Lower lobe of right lung (tissue), 2 donors: ENCODE data around the gene RAB31. TPM values are rescaled to one million over a fixed set of nuclear protein-coding genes. Genes with fewer than 3 reads are reported as not detected.
"Not testable (repeated sequence)": the region's sequence is repeated elsewhere in the genome, so short reads cannot be mapped to it uniquely, and the experiment has no call there.

Source experiments
- ATAC-seq, 2 donors: fragments of 200-7000 bp; cut with Tn5 transposase; one replicate each; pipeline ENCODE4 v1.9.1; 2020 to 2022; ENCODE audit warnings: mild to moderate bottlenecking in 2 of 2, moderate library complexity in 2 of 2
- DNase-seq: peaks from one replicate; pipeline ENCODE4 v3.0.0-alpha.2; 2020
- H3K27ac ChIP-seq: fragments of 200-600 bp; one replicate; pipeline ENCODE4 v1.8.0; 2022
- H3K27me3 ChIP-seq: fragments of 200-600 bp; one replicate; pipeline ENCODE4 v1.8.0; 2022; ENCODE audit warnings: low read depth
- H3K36me3 ChIP-seq: fragments of 200-600 bp; one replicate; pipeline ENCODE4 v1.8.0; 2022; ENCODE audit warnings: mild to moderate bottlenecking
- H3K4me1 ChIP-seq: fragments of 200-600 bp; one replicate; pipeline ENCODE4 v1.8.0; 2022
- H3K4me3 ChIP-seq: fragments of 200-600 bp; one replicate; pipeline ENCODE4 v1.8.0; 2022; ENCODE audit warnings: mild to moderate bottlenecking
- H3K9me3 ChIP-seq: fragments of 200-600 bp; one replicate; pipeline ENCODE4 v1.8.0; 2022
- CTCF ChIP-seq: fragments of 200-600 bp; IDR thresholded peaks from one replicate; pipeline ENCODE4 v1.8.0; 2022; ENCODE audit warnings: antibody characterized with exemption, mild to moderate bottlenecking
- intact Hi-C: fragments of 100-400 bp; cut with DNase I; formaldehyde crosslinking; loops from one replicate; pipeline ENCODE4 v1.11.0; 2022
- total RNA-seq: library from RNA; stranded (reverse); fragmentation: NEBNext Ultra II Directional; extraction: Animal tissue kit (Norgen Biotek cat#: 25700); gene quantifications from one replicate; pipeline ENCODE4 v1.2.1, GENCODE V29; 2021
- donor health status: DM: no; HTN: yes; CAD: no; lungs with severe emphysema.

Gene RAB31
- total RNA-seq, 1 donor from 2014 or later, result 110 TPM

DNA sequence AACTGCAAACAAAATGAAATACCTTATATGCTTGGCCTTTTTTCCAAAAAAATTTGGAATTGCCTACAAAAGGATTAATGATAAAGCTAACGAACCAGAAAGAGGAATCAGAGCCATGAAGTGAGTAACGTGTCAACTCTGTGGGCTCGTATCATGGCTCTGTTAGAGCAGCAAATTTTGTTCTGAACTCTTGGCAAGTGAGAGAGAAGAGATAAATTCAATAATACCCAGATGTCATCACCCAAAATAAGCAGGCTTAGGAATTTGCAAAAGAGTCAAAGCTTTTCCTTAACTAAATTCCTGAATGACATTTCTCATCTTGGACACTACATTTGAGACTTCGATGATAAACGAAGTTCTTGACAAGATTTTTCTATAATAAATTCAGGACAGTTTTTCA is 182.1 kb downstream of the RAB31 start:
- Histone ChIP-seq H3K27me3 (no peaks in the 10 kb centered on the region), H3K4me1 (no peaks in the 10 kb centered on the region), H3K36me3 (no peaks in the 10 kb centered on the region), H3K9me3 (no peaks in the 10 kb centered on the region), H3K27ac (no peak overlapping the region), H3K4me3 (no peak overlapping the region)
- intact Hi-C loops, result no loop called here
- ATAC-seq (no peak), DNase-seq (no peak)
- TF ChIP-seq CTCF, result no peak

- Histone ChIP-seq H3K4me3 (no peak overlapping the region), H3K27me3 (no peaks in the 10 kb centered on the region), H3K36me3 (no peaks in the 10 kb centered on the region), H3K27ac (no peak overlapping the region), H3K9me3 (no peaks in the 10 kb centered on the region), H3K4me1 (no peaks in the 10 kb centered on the region)
- DNase-seq (no peak), ATAC-seq (no peak)
- intact Hi-C loops, result no loop called here
- TF ChIP-seq CTCF, result no peak
Measured at GRCh38 chr18:9890957-9891356, 182.9 kb downstream of the RAB31 start.

GRCh38 chr18:9891515-9891914 is 183.4 kb downstream of the RAB31 start:
- H3K27me3 ChIP-seq, intact Hi-C loops, H3K4me1 ChIP-seq, H3K9me3 ChIP-seq, DNase-seq, H3K36me3 ChIP-seq, H3K4me3 ChIP-seq, H3K27ac ChIP-seq, ATAC-seq: not testable (repeated sequence)

DNA sequence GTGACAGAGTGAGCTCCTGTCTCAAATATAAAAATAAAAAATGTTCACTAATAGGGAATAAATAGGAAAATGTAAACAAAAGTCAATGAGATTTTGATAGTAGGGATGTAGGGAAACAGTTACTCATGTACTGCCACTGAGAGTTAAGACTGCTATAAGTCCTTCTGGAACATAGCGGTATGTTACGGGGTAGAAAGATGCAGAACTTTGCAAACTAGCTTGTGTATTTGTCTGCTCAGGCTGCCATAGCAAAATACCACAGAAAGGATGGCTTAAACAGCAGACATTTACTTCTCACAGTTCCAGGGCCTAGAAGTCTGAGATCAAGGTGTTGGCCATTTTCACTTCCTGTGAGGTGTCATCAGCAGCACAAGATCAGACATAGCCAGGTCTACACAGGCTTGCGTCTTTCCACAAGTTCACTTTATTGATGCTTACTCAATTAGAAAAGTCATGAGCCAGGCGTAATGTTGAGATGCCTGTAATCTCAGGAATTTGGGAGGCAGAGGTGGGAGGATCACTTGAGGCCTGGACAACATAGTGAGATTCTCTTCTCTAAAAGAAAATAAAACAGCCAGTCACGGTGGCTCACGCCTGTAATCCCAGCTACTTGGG is 186.5 kb downstream of the RAB31 start:
- Histone ChIP-seq H3K27ac (no peak overlapping the region), H3K4me3 (no peak overlapping the region), H3K9me3 (no peaks in the 10 kb centered on the region), H3K27me3 (no peaks in the 10 kb centered on the region), H3K4me1 (no peaks in the 10 kb centered on the region), H3K36me3 (no peaks in the 10 kb centered on the region)
- DNase-seq, result no peak
- intact Hi-C loops, result no loop called here
- no peak for TF ChIP-seq CTCF
- ATAC-seq, result no peak

DNA sequence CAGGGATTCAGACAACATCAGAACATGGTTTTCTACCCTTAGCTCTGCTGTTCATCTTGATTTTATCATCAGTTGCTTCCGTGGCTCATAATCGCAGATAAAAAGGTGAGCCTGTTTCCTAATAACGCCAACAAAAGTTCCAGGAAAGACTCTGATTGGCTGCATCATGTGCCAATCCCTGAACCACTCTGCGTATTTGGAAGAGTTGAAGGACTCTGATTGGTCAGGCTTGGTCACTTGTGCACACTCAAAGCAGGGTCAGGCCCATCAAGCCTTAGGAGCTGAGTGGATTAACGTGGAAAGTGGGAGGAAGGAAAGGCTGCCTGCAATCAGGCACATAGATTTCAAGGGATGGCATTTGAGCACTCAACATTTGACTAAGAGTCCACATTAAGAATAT is 189.0 kb downstream of the RAB31 start:
- Histone ChIP-seq H3K27ac (no peak overlapping the region), H3K36me3 (no peaks in the 10 kb centered on the region), H3K4me1 (no peaks in the 10 kb centered on the region), H3K4me3 (no peak overlapping the region), H3K27me3 (no peaks in the 10 kb centered on the region), H3K9me3 (no peaks in the 10 kb centered on the region)
- intact Hi-C loops, result no loop called here
- TF ChIP-seq CTCF, result no peak
- DNase-seq (no peak), ATAC-seq (no peak)

DNA sequence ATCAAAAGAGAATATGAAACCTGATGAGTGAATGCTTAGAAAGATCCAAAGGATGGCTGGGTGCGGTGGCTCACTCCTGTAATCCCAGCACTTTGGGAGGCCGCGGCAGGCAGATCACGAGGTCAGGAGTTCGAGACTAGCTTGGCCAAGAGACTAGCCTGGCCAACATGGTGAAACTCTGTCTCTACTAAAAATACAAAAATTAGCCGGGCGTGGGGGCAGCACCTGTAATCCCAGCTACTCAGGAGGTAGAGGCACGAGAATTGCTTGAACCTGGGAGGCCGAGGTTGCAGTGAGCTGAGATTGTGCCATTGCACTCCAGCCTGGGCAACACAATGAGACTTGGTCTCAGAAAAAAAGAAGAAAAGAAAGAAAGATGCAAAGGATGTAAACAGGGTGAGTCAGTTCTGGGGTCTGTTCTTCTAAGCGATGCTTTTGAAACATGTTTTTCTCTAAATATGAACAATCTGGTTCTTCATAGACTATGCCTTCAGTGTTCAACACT is 189.7 kb downstream of the RAB31 start:
- ATAC-seq, H3K36me3 ChIP-seq, intact Hi-C loops, H3K4me1 ChIP-seq, H3K9me3 ChIP-seq, H3K27me3 ChIP-seq, H3K4me3 ChIP-seq, H3K27ac ChIP-seq, DNase-seq: not testable (repeated sequence)
